8988T (cell line): ENCODE measurements around the gene PTPRM.

ENCODE experiments used
- DNase-seq: peaks from one replicate; pipeline ENCODE4 v3.0.0; 2011

PTPRM gene

DNA sequence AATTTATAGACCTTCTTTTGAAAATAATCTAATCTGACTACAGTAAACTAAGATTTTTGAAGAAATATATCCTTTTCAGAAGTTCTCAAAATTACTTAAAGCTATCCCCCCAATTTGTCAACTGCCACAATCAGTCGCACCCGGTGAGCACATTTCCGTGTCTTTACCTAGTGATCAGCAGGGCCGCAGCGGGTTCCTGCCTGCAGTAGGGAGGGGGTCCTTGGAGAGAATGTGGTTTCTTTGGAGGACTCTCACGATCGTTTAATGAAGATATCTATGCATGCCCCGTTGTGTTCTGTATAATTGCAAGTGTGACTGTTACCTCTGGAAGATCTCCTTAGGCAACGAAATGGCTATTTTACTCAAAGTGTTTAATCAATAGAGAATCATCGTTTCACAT, 790.2 kb downstream of the PTPRM start:
- no peak for DNase-seq

DNA sequence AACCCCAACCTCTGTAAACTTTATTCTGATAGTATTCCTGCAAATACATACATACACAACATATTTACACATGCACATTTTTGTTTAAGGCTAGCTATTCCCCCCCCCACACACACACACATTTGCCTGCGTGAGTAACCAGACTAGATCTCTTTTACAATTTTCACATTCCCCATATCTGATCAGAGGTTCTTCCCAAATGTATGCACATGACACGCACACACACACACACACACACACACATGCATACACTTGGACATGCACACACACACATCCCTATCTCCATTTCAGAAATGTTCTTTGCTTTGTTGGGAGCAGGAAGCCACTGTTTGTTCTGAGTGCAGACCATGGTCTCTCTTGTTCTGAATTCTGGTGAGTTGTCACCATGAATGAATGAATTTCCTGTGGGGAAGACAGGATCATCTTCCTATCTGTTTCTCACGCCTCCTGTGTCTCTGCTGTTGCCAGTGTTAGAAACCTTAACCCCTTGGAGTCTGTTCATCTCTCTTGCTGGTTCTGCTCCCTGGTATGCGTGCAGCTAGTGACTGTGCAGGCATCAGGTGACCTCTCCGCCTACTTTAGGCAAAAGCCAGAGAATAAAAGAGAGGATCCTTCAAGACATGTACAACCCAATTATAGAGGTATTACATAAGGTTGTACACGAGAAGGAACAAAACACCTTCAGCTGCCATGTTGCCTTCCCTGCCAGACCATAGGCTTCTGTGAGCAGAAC, 791.1 kb downstream of the PTPRM start:
- no peak for DNase-seq

DNA sequence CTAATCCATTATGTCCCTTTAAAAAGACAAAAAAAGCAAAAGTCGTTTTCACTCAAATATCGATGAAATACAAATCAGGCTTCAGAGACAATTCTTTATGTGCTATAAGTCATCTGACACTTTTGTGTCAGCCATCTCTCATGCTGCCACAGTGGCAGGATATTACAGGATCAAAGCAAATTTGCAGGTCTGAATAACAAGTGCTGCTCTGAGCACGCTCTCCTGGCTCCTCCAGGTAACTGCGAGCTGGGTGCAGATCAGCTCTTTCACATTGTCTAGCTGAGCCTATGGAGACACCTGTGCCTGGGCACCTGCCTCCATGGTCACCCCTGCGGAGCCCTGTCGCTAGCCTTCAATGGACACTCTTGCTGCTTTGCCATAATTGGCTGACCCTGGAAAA, 792.0 kb downstream of the PTPRM start:
- no peak for DNase-seq

DNA sequence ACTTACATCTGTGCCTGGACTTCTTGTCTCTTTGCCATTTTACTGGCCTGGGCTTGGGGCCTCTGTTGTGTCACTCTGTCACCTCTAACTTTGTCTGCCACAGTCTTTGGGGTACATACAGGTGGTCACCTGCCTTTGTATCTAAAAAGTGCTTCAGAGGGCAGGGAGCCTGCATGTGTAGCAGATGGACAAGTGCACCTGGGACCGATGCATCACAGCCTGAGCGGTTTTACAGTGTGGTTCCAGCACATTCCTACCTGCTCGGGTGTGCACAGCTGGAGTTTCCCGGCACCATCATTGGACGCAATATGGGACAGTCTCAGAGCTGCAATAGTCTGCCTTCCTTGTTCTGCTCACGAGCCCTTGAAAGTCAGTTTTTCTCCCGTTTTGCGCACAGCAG, 792.4 kb downstream of the PTPRM start:
- no peak for DNase-seq

DNA sequence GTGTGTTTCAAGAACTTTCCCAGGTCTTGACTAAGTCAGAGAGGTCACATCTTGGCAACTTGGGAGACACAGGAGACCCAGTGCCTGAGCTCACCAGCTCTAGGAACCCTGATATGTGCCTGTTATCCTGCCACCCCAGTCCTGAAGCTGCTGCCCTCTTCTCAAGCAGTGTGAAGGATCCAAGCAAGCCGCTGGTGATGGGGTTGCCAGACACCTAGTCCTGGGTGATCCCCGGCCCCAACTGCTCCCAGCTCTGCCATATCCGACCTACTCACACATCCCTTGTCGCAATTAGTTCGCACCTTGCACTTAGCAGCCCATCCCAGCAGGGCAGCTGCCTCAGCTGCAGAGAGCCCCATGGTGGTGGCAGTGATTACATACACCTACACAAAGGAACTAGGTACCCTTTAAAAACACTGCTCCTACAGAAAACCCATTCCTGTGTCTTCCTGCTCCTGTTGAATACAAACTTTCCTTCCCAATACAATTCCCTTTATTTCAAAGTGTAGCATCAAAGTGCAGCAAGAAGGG, 794.9 kb downstream of the PTPRM start:
- DNase-seq: no peak

DNA sequence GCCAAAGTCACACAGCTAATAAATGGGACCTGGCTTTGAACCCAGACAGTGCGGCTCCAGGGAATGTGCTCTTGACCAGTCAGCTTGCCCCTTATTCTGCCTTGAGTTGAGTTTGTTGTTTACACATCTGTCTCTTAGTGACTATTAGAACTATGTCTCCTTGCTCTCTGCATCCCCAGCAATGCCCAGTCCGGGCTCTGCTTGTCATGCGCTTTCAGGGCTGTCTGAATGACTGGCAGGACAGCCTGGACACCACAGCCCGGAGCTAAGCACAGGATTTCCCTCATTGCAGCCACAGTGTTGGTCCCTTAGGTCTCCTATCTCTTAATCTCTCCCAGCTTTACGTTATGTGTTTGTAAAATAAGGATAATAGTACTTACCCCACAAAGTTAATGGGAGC, 795.7 kb downstream of the PTPRM start:
- DNase-seq: no peak

DNA sequence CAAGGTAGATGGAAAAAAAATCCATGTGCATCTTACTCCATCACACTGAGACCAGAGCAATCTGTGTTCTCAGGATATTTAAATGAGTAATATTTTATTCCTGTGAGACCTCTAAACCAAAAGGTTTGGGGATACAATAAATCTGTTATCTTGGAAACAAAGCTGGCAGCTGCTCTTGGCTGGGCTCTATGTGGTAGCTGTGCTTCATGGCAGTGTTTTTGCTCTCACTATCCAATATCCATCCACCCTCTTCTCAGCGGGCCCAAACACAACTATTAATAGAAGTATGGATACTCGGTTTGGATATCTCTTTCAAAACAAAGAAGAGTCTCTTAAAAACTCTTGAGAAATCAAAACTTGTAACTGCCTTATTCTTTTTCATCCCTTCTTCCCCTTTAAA, 797.3 kb downstream of the PTPRM start:
- no peak for DNase-seq

DNA sequence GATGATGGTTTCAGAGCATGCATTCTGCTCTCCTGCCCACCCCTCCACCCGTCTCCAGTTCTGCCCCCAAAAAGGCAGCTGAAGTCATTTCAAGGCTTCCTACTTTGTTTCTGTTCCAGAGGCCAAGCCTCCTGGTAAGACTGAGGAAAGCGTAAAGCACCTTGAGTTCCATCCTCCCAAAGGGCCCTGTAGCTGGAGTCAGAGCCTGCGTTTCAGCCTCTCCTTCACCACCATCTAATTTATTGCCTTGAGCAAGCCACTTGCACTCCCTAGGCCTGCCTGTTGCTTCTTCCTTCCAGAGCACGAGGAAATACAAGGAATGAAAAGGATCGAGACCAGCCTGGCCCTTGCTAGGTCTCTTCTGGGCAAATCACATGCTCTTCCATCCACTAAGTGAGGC, 797.9 kb downstream of the PTPRM start:
- DNase-seq: no peak

DNA sequence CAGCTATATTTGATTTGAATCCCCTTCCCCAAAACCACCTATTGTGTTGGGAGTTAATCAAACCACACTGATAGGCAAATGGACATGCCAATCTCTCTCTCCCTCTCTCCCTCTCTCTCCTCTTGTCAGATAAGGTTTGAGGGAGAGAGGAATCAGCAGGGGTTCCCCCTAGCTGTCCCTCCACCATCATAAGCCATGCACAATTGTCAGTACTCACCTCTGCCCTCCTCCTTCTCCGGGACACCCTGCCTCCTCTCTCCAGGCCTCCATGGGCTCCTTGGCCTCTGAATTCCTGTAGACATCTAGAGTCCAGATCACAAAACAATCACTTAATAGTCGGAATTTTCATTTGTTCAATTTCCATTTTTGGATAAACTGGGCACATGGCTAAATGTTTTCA, 798.4 kb downstream of the PTPRM start:
- DNase-seq: no peak

DNA sequence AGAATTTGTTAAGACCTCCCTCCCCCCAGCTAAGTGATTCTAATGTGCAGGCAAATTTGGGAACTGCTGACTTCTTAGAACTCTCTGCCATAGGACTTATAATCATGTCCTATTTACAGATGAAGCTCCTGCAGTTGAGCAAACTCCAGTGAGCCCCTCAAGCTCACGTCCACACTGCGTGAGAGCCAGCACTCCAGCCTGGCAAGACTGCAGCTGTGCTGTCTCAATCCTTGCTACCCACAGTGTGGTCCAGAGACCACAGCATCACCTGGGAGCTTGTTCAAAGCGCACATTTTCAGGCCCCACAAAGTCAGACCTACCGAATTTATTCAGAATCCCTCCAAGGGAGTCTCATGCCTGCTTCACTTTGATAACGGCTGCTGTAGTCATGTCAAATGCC, 799.0 kb downstream of the PTPRM start:
- no peak for DNase-seq

DNA sequence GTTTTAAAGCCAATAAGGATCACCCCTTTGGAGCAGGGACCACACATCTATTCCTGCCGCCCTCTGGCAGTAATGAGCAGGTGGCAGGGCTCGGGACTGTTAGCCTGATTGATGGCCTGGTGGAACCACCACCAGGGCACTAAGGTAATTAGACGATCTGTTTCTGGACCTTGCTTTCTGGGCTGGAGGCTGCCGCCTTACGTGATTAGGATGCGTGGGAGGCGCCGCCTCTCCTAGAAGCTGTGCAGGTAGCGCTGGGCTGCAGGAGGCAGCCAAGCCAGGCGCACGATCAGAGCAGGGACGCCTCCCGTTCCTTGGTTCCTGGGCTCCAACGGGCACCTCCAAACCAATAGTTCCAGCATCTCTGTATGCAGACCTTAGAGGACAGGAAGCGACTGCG, 799.5 kb downstream of the PTPRM start:
- DNase-seq: no peak

DNA sequence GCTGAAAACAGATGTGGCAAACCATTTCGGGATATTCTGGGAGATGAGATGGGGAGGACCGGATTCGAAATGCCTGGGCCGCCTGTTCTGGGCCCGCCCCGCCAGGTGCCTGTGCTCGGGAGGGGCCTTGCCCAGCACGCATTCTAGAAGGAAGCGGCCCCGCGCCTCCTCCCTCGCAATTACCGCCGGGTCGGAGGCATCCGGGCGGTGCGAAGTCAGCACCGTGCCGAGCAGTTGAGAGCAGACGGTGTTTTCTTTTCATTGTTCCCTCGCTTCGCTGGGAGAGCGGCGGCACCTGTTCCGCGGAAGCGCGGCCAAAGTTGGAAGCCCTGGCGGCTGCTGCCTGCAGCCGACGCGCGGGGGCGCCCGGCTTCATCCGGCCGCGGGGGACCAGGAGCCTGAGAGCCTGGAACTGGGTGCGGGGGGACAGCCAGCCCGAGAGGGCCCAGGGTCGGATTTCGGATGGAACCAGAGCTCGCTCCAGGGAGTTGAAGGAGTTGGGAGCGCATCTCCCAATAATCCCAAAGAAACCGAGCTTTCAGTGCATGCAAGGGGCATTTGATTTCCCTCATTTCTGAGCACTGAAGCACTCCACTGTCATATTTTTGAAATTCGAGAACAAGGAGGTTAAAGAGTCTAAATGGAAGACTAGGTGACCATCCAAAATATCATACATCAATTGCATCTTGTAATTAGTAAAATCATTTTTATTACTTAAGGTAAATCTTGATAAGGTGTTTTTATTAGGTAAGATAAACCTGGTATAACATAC, 800.3 kb downstream of the PTPRM start:
- DNase-seq: no peak

DNA sequence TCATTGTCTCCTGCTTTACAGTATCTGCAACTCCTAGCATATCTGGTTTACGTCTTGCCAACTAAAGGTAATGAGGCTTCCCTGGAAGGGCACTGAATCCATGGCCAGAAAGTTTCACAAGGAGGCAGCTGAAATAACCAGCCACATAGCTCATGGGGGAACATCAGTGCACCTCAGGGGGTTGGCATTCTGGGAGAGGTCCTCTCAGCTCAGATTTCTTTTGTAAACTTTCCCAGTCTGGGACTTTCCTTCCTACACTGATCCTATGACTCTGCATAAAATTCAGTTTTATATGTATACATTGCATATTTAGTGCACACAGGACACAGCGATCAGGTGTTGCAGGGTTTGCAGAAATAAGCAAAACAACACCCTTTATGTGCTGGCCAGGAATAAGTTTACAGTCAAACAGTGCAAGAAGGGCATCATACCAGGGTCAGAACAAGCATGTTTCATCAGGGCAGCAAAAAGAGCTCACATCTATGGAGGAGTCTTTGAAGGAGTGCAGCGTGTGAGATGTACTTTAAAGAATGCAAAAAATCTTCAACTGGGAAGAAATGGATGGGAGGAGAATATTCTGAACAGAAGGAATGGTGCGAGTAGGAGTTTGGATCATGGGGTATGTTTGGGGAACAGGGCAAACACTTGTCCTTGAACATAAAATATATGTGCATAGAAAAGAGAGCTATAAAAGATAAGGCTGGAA, 801.5 kb downstream of the PTPRM start:
- no peak for DNase-seq

DNA sequence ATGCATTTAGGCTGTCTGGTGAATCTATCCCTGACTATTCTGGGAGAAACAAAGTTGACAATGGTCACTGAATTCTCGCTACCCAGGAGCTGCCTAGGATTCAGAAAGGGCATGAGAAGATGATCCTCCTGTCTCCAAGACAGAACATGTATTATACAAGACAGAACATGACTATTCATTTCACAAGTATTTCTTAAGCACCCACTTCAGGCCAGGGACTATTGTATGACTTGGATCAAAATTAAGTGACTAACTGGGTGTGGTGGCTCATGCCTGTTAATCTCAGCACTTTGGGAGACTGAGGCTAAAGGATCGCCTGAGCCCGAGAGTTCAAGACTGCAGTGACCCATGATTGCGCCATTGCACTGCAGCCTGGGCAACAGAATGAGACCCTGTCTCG, 806.4 kb downstream of the PTPRM start:
- DNase-seq: no peak

DNA sequence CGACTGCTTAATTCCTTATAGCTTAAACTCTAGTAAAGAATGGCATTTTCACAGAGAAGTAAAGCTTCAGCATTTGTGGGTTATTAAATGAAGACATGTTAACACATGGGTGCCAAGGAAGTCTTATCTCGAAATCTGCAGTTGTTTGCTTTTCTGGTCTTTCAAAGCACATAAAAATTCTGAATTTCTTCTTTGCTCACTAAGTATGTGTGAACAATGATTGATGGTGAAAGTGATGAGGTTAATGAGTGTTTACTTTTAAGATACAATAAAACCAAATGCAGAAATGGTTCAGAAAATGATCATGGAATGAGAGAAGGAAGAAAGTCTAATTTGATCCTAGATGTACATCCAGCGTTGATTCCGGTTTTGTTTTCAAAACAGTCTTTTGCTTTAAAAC, 807.6 kb downstream of the PTPRM start:
- no peak for DNase-seq

DNA sequence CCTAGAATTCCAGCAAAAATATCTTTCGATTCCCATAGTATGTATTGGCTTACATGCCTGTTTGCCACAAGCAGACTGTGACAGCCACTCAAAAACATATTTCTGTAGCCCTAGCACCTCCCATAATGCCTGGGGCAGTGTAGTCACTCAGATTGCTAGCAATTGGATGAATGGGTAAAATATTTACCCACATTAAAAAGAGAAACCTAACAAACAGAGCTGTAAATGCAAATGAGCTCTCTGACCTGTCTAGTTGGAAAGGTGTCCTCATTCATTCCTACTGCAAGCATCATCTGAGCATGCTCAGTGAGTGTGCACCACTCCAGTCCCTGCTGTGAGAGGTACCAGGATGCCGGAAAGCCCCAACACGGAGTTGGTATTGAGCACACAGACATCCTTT, 808.1 kb downstream of the PTPRM start:
- DNase-seq: no peak

DNA sequence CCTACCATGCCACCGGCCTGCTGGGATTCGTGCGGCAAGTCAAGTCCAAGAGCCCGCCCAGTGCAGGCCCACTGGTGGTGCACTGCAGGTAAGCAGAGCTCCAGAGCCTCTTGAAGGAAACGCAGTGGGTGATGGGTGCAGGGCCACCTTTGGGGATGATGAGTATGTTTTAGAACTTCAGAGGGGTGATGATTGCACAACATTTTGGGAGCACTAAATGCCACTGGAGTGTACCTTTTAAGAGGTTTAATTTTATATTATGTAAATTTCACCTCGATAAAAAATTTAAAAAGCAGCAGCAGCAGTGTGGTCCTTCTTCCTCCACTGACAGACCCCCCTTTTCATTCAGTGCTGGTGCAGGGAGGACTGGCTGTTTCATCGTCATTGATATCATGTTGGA, 809.0 kb downstream of the PTPRM start:
- DNase-seq: no peak

DNA sequence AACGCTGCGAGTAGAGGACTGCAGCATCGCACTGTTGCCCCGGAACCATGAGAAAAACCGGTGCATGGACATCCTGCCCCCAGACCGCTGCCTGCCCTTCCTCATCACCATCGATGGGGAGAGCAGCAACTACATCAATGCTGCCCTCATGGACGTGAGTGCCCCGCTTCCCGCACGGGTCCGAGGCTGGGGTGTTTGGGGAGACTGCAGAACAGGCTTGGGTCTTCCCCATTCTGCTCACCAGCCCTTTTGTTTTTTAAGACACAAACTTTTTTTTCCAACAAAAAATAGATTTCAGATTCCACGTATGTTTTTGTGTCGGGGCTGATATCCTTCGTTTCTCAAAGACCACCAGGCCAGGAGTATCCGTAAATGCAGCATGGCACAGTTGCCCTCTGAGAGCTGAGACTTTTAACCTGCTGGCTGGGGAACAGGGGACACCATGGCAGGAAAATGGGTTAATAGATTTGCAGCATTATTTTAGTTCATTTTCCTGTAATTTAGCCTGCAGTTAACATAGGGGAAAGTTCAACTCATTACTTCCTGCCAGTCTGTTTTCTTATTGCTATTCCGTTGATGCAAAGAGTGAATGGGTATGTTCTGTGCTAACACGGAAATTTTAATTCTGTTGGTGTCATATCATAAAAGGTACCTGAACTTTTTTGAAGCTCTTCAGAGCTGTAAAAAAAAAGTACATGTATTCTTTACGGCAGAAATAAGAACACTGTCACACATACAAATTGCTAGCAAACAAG, 812.2 kb downstream of the PTPRM start:
- no peak for DNase-seq

DNA sequence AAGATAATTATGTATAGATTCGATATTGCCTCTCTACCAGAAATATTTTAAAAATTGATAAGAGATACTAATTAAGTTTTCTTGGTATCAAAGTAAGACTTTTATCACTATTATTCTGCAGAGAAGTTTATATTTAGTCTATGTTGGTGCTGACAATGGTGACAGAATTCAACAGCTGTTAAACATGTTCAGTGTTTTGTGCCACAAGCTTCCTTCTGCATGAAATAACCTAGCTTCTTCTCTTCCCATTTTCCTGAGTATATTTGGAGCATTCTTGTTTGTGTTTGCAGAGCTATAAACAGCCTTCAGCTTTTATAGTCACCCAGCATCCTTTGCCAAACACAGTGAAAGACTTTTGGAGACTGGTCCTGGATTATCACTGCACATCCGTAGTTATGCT, 812.9 kb downstream of the PTPRM start:
- no peak for DNase-seq

DNA sequence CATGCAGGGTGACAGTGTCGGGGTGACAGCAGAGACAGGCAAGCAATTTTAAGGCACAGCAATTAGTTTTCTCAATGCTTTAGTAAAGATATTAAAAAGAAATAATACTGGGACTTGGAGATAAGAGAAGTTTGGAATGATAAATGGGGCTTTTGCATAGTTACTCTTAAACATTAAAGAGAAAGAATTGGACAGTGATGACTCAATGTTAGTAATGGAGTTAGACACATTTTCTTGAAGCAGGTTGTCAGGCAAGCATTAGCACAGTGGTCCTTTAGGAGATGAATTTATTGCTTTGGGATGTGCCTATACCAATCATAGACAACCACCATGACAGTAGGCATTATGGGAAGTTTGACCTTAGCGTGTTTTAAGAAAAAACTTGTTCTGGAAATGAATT, 813.8 kb downstream of the PTPRM start:
- DNase-seq: no peak

DNA sequence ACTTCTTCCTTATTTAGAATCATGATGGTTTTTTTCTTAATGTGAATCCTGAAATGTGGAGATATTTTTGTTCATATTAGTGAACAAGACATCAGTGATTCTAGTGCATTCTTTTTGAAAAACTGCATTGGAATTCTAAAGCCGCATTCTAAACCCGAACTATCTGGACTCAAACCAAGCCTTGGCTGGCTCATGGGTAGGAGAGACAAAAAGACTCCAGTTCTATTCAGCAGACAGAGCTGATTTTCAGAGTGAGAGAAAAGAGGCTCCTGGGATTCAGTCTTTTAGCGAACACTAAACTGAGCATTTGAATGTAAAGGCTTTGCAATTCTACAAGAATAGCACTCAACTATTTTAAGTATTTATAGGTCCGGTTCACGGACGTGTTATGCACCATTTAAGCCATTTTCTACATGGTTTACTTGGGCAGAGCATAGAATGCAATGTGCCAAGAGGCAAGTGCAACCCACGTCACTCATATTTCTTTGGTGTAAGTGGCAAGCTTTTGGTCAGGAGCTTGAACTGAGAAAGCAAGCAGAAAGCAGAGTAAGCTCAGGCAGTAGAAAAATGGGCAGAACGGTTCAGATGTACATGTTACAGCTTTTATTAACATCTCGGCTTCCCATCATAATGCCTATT, 814.8 kb downstream of the PTPRM start:
- DNase-seq: no peak

DNA sequence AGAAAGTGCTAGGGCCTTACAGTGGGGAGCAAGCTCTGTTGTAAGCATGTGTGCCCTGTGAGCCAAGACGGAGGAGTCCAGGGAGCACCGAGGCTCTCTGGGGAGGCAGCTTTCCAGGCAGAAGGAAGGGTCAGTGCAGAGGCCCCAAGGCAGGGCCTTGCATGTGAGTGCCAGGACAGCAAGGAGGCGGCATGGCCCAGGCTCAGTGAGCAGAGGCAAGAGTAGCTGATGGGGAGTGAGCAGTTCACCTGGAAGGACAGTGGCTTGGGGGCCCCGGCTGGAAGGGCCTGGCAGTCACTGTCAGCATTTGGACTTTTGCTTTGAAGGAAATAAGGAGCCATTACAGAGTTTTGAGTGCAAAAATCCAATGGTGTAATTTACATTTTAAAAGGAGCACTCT, 818.3 kb downstream of the PTPRM start:
- DNase-seq: no peak
